KMS-11 (cell line): ENCODE measurements around the gene CDH13.

Experiments used
- H2AFZ ChIP-seq: fragments of 200-600 bp; sonication (generic); 2 replicates; pipeline ENCODE4 v1.6.1; 2016; ENCODE audit warnings: antibody characterized with exemption, mixed run types, low read depth
- H3K27ac ChIP-seq: fragments of 200-600 bp; sonication (generic); 2 replicates; pipeline ENCODE4 v1.6.1; 2016; ENCODE audit warnings: mild to moderate bottlenecking, mixed run types
- H3K27me3 ChIP-seq: fragments of 200-600 bp; sonication (generic); 2 replicates; pipeline ENCODE4 v1.6.1; 2017; ENCODE audit warnings: mild to moderate bottlenecking, low read depth, mixed run types, moderate library complexity; ENCODE audit not compliant: insufficient read depth
- H3K36me3 ChIP-seq: fragments of 200-600 bp; sonication (generic); 2 replicates; pipeline ENCODE4 v1.6.1; 2017; ENCODE audit warnings: mild to moderate bottlenecking, mixed run types; ENCODE audit not compliant: insufficient read depth
- H3K4me1 ChIP-seq: fragments of 200-600 bp; sonication (generic); 2 replicates; pipeline ENCODE4 v1.6.1; 2016; ENCODE audit warnings: mild to moderate bottlenecking, low read depth, mixed run types; ENCODE audit not compliant: poor library complexity, severe bottlenecking
- H3K4me2 ChIP-seq: fragments of 200-600 bp; sonication (generic); 2 replicates; pipeline ENCODE4 v1.7.0; 2016; ENCODE audit warnings: mild to moderate bottlenecking, mixed run types
- H3K4me3 ChIP-seq: fragments of 200-600 bp; sonication (generic); IDR thresholded peaks from 2 replicates; pipeline ENCODE4 v1.6.1; 2017; ENCODE audit warnings: low read depth, low read length, mixed read lengths; ENCODE audit not compliant: insufficient read depth
- H3K79me2 ChIP-seq: fragments of 200-600 bp; sonication (generic); 2 replicates; pipeline ENCODE4 v1.6.1; 2016; ENCODE audit warnings: low read depth, mixed run types; ENCODE audit not compliant: insufficient read depth
- H3K9ac ChIP-seq: fragments of 200-600 bp; sonication (generic); 2 replicates; pipeline ENCODE4 v1.6.1; 2016; ENCODE audit warnings: mild to moderate bottlenecking, mixed run types
- H4K20me1 ChIP-seq: fragments of 200-600 bp; sonication (generic); 2 replicates; pipeline ENCODE4 v1.6.1; 2016; ENCODE audit warnings: mild to moderate bottlenecking, mixed run types; ENCODE audit not compliant: insufficient read depth
- TF ChIP-seq, protein P1 (sequence below): fragments of 200-600 bp; sonication (generic); conservative IDR thresholded peaks from 2 replicates; pipeline ENCODE4 v1.6.1; 2017; ENCODE audit warnings: low read depth, mild to moderate bottlenecking, antibody characterized with exemption, low read length, moderate library complexity, mixed read lengths

The CDH13 gene

DNA sequence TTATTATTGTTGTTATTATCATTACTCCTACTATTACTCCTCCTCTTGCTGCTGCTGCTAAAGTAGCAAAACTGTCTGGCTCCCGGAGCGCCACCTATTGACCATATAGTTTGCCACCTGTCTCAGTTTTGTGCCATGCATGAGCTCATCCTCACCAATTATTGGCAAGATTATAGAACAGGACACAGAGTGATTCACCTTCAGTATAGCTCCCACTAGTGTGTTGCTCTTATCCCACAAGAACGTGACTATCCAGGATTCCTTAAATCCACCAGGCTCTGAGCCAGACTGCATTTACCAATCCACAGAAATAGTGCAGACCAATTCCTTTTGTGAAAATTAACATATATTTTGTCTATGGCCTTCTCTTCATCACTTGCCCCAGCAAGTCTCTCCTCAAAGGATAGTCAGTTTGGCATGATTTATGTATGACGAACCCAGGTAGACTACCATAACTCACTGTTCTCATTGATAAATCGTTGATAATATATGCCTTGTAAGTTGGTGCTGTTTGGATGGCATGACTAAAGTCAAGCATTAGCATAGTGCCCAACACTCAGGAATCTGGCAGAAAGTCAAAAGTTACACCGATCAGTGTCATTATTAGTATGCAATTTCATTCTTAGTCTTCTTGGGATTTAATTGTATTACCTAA is 775.5 kb downstream of the CDH13 start:
- H3K4me3 ChIP-seq = no peak overlapping the region
- TF ChIP-seq, protein P1, sequence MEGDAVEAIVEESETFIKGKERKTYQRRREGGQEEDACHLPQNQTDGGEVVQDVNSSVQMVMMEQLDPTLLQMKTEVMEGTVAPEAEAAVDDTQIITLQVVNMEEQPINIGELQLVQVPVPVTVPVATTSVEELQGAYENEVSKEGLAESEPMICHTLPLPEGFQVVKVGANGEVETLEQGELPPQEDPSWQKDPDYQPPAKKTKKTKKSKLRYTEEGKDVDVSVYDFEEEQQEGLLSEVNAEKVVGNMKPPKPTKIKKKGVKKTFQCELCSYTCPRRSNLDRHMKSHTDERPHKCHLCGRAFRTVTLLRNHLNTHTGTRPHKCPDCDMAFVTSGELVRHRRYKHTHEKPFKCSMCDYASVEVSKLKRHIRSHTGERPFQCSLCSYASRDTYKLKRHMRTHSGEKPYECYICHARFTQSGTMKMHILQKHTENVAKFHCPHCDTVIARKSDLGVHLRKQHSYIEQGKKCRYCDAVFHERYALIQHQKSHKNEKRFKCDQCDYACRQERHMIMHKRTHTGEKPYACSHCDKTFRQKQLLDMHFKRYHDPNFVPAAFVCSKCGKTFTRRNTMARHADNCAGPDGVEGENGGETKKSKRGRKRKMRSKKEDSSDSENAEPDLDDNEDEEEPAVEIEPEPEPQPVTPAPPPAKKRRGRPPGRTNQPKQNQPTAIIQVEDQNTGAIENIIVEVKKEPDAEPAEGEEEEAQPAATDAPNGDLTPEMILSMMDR = peak; percentile 29; the same call in 1 of the 2 replicates
- H3K36me3 ChIP-seq = no peaks in the 10 kb centered on the region
- no peaks in the 10 kb centered on the region for H3K27me3 ChIP-seq
- H3K79me2 ChIP-seq = no peaks in the 10 kb centered on the region
- no peaks in the 10 kb centered on the region for H4K20me1 ChIP-seq
- no peak overlapping the region for H3K27ac ChIP-seq
- no peak overlapping the region for H3K4me2 ChIP-seq
- H3K9ac ChIP-seq = no peak overlapping the region
- no peaks in the 10 kb centered on the region for H3K4me1 ChIP-seq
- no peak overlapping the region for H2AFZ ChIP-seq

DNA sequence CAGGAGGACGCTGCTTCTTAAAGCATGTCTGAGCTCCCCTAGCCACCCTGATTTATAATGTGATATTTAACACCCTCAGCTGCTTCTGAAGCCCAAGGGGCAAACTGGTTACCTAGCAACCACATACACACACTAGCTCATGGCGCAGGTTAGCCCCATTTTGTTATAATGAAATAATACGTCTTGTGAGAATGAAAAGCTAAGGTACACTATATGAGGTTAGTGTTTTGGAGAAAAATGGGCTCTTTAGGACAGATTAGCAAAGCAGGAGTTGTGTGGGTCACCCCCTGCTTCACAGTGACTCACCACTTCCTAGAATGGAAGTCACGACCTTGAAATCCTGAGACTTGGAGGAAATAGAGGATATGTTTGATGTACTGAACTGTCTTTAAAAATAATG is 776.2 kb downstream of the CDH13 start:
- no peaks in the 10 kb centered on the region for H3K4me1 ChIP-seq
- TF ChIP-seq, protein P1 = no peak
- no peak overlapping the region for H3K9ac ChIP-seq
- H3K27me3 ChIP-seq = no peaks in the 10 kb centered on the region
- H3K4me3 ChIP-seq = no peak overlapping the region
- H3K36me3 ChIP-seq = no peaks in the 10 kb centered on the region
- no peak overlapping the region for H2AFZ ChIP-seq
- no peaks in the 10 kb centered on the region for H3K79me2 ChIP-seq
- no peak overlapping the region for H3K27ac ChIP-seq
- no peaks in the 10 kb centered on the region for H4K20me1 ChIP-seq
- no peak overlapping the region for H3K4me2 ChIP-seq

DNA sequence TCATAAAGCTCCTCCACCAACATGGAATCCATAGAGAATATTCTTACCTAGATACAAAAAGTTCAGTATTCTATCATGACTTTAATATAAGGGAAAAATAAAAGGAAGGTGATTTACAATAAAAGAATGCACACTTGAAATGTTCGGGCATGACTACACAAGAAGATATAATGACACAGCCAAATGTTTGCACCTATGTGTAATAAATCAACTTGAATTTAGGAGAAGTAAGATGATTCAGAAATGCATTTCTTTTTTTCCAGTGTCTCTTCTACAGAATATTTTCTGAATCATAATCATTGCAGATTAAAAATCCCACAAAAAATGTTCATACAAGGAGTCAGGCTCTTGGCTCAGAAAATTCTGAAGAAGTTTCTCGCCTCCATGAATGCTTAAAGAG is 777.0 kb downstream of the CDH13 start:
- Histone ChIP-seq H3K4me2 (no peak overlapping the region), H3K9ac (no peak overlapping the region), H3K27me3 (no peaks in the 10 kb centered on the region), H4K20me1 (no peaks in the 10 kb centered on the region), H2AFZ (no peak overlapping the region), H3K36me3 (no peaks in the 10 kb centered on the region), H3K79me2 (no peaks in the 10 kb centered on the region), H3K4me3 (no peak overlapping the region), H3K4me1 (no peaks in the 10 kb centered on the region), H3K27ac (no peak overlapping the region)
- TF ChIP-seq, protein P1 = no peak

DNA sequence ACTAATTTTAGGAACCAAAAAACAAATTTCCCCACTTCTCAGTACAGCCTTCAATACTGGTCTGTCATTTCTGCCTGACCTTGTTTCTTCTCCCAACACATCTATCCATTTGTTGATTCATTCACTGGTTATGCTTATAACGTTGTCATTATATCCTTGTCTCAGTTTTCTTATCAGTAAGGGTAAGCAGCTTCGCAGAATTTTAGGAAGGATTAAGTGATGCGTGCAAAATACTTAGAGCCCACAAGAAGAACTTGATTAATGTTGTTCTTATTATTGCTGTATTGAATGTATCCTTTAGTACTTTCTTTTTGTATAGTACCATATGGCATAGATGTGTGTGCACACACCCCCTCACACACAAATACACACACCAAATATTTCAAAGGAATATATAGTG is 777.5 kb downstream of the CDH13 start:
- Histone ChIP-seq H4K20me1 (no peaks in the 10 kb centered on the region), H3K36me3 (no peaks in the 10 kb centered on the region), H3K79me2 (no peaks in the 10 kb centered on the region), H3K9ac (no peak overlapping the region), H2AFZ (no peak overlapping the region), H3K4me2 (no peak overlapping the region), H3K4me1 (no peaks in the 10 kb centered on the region), H3K27ac (no peak overlapping the region), H3K4me3 (no peak overlapping the region), H3K27me3 (no peaks in the 10 kb centered on the region)
- TF ChIP-seq, protein P1 = no peak
